PC-3 (cell line): ENCODE measurements around the gene CRTAC1.

Experiments used
- EZH2 ChIP-seq: fragments of 300-600 bp; sonication (generic); IDR thresholded peaks from one replicate; pipeline ENCODE4 v1.6.1; 2017; ENCODE audit warnings: antibody characterized with exemption, mild to moderate bottlenecking, low read length; ENCODE audit not compliant: unreplicated experiment
- EZH2phosphoT487 ChIP-seq: fragments of 300-600 bp; sonication (generic); IDR thresholded peaks from 2 replicates; pipeline ENCODE4 v1.6.1; 2018; ENCODE audit warnings: mild to moderate bottlenecking, antibody characterized with exemption, low read length, borderline replicate concordance
- TF ChIP-seq, protein P1 (sequence below): fragments of 300-600 bp; sonication (generic); conservative IDR thresholded peaks from 2 replicates; pipeline ENCODE4 v1.5.1; 2017; ENCODE audit warnings: antibody characterized with exemption, low read depth, mild to moderate bottlenecking, low read length

DNA sequence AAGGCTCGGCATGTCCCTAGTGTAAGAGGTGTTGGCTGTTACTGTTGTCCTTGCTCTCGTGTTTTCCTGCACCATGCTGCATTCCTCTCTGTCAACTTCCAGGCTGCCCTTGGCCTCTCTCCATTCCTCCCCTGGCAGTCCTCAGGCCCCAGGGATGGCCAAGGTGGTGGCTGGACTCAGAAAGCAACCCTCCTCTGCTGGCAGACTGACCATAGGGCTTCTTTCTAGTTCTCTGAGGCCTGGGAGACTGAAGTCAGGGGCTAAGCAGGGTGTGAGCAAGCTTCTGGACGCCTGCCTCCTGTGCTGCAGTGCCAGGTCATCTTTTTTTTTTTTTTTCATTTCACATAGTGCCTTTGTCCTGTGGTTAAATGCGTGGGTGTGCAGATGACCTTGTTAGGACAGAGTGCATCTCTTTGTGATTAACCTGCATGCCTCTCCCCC, 108.8 kb downstream of the CRTAC1 start:
- TF ChIP-seq, protein P1, sequence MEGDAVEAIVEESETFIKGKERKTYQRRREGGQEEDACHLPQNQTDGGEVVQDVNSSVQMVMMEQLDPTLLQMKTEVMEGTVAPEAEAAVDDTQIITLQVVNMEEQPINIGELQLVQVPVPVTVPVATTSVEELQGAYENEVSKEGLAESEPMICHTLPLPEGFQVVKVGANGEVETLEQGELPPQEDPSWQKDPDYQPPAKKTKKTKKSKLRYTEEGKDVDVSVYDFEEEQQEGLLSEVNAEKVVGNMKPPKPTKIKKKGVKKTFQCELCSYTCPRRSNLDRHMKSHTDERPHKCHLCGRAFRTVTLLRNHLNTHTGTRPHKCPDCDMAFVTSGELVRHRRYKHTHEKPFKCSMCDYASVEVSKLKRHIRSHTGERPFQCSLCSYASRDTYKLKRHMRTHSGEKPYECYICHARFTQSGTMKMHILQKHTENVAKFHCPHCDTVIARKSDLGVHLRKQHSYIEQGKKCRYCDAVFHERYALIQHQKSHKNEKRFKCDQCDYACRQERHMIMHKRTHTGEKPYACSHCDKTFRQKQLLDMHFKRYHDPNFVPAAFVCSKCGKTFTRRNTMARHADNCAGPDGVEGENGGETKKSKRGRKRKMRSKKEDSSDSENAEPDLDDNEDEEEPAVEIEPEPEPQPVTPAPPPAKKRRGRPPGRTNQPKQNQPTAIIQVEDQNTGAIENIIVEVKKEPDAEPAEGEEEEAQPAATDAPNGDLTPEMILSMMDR = no peak
- TF ChIP-seq EZH2 = no peak
- no peak for TF ChIP-seq EZH2phosphoT487
